WI38 (cell line): ENCODE measurements around the gene INIP.
"Not testable (repeated sequence)": the region's sequence is repeated elsewhere in the genome, so short reads cannot be mapped to it uniquely, and the experiment has no call there.

ENCODE experiments used
- H3K4me3 ChIP-seq: 2 replicates; pipeline ENCODE4 v1.5.1; 2011; ENCODE audit warnings: low read depth, mild to moderate bottlenecking, control low read depth, low read length
- CTCF ChIP-seq: IDR thresholded peaks from 2 replicates; pipeline ENCODE4 v1.5.1; 2012; ENCODE audit warnings: low read depth, mild to moderate bottlenecking, control low read depth, low read length

Gene INIP

GRCh38 chr9:112743216-112743836 lies 25.4 kb upstream of the INIP start:
- no peak for TF ChIP-seq CTCF

GRCh38 chr9:112734892-112735291 lies 17.0 kb upstream of the INIP start:
- no peak overlapping the region for H3K4me3 ChIP-seq
- TF ChIP-seq CTCF = no peak

More at GRCh38 chr9:112743216-112743836, 25.4 kb upstream of the INIP start:
- no peak overlapping the region for H3K4me3 ChIP-seq

- TF ChIP-seq CTCF = no peak
Observed at GRCh38 chr9:112731971-112732370, 14.1 kb upstream of the INIP start.

GRCh38 chr9:112728401-112728800 lies 10.5 kb upstream of the INIP start:
- TF ChIP-seq CTCF = no peak
- H3K4me3 ChIP-seq = no peak overlapping the region

More at GRCh38 chr9:112731971-112732370, 14.1 kb upstream of the INIP start:
- no peak overlapping the region for H3K4me3 ChIP-seq

- no peak overlapping the region for H3K4me3 ChIP-seq
- TF ChIP-seq CTCF = no peak
Observed at GRCh38 chr9:112726428-112726827, 8.5 kb upstream of the INIP start.

GRCh38 chr9:112725961-112726360 lies 8.0 kb upstream of the INIP start:
- no peak overlapping the region for H3K4me3 ChIP-seq
- no peak for TF ChIP-seq CTCF

GRCh38 chr9:112722749-112723148 lies 4.8 kb upstream of the INIP start:
- not testable (repeated sequence) for H3K4me3 ChIP-seq
